ENCODE data around the gene FMNL3. TPM values are rescaled to one million over a fixed set of nuclear protein-coding genes. Genes with fewer than 3 reads are reported as not detected.
"Not testable (repeated sequence)": the region's sequence is repeated elsewhere in the genome, so short reads cannot be mapped to it uniquely, and the experiment has no call there.

FMNL3 gene
- total RNA-seq, 1 donor from 2014 or later: 46.1 TPM

GRCh38 chr12:49738721-49739120, 31.5 kb upstream of the FMNL3 start:
- H3K27ac Mint-ChIP-seq; H3K27me3 Mint-ChIP-seq (ENCODE audit: insufficient read depth); DNase-seq (ENCODE audit: low spot score); H3K36me3 Mint-ChIP-seq (ENCODE audit: low read depth); H3K9me3 Mint-ChIP-seq; H3K4me3 Mint-ChIP-seq; intact Hi-C loops (cut with micrococcal nuclease): not testable (repeated sequence)
- H3K4me1 Mint-ChIP-seq (ENCODE audit: low read depth): peaks cover 21% of the 10 kb centered on the region

GRCh38 chr12:49734900-49735299, 27.7 kb upstream of the FMNL3 start:
- H3K36me3 Mint-ChIP-seq (ENCODE audit: low read depth); intact Hi-C loops (cut with micrococcal nuclease): not testable (repeated sequence)

GRCh38 chr12:49733219-49734017, 26.2 kb upstream of the FMNL3 start:
- intact Hi-C loops (cut with micrococcal nuclease): no loop called here
- Mint-ChIP-seq H3K27me3 (ENCODE audit: insufficient read depth) (peaks cover 6% of the 10 kb centered on the region), H3K4me3 (no peak overlapping the region), H3K9me3 (no peaks in the 10 kb centered on the region), H3K4me1 (ENCODE audit: low read depth) (peaks cover 5% of the 10 kb centered on the region), H3K36me3 (ENCODE audit: low read depth) (no peaks in the 10 kb centered on the region), H3K27ac (no peak overlapping the region)
- DNase-seq (ENCODE audit: low spot score): no peak

More at GRCh38 chr12:49734900-49735299, 27.7 kb upstream of the FMNL3 start:
- DNase-seq (ENCODE audit: low spot score); H3K9me3 Mint-ChIP-seq; H3K4me1 Mint-ChIP-seq (ENCODE audit: low read depth); H3K27ac Mint-ChIP-seq; H3K4me3 Mint-ChIP-seq; H3K27me3 Mint-ChIP-seq (ENCODE audit: insufficient read depth): not testable (repeated sequence)

GRCh38 chr12:49730568-49731101, 23.4 kb upstream of the FMNL3 start:
- Mint-ChIP-seq H3K36me3 (ENCODE audit: low read depth) (no peaks in the 10 kb centered on the region), H3K27ac (no peak overlapping the region), H3K4me1 (ENCODE audit: low read depth) (peaks cover 5% of the 10 kb centered on the region), H3K4me3 (no peak overlapping the region), H3K27me3 (ENCODE audit: insufficient read depth) (peaks cover 15% of the 10 kb centered on the region), H3K9me3 (no peaks in the 10 kb centered on the region)
- intact Hi-C loops (cut with micrococcal nuclease): no loop called here
- DNase-seq (ENCODE audit: low spot score): no peak

GRCh38 chr12:49730050-49730449, 22.8 kb upstream of the FMNL3 start:
- H3K27ac Mint-ChIP-seq: no peak overlapping the region
- H3K4me1 Mint-ChIP-seq (ENCODE audit: low read depth): peaks cover 3% of the 10 kb centered on the region
- no peaks in the 10 kb centered on the region for H3K9me3 Mint-ChIP-seq
- intact Hi-C loops (cut with micrococcal nuclease): no loop called here
- DNase-seq (ENCODE audit: low spot score): no peak
- H3K36me3 Mint-ChIP-seq (ENCODE audit: low read depth): no peaks in the 10 kb centered on the region
- no peak overlapping the region for H3K4me3 Mint-ChIP-seq
- H3K27me3 Mint-ChIP-seq (ENCODE audit: insufficient read depth): peaks cover 15% of the 10 kb centered on the region

- H3K27ac Mint-ChIP-seq: no peak overlapping the region
- H3K4me1 Mint-ChIP-seq (ENCODE audit: low read depth): no peaks in the 10 kb centered on the region
- intact Hi-C loops (cut with micrococcal nuclease): no loop called here
- peaks cover 23% of the 10 kb centered on the region for H3K27me3 Mint-ChIP-seq (ENCODE audit: insufficient read depth)
- no peak overlapping the region for H3K4me3 Mint-ChIP-seq
- no peaks in the 10 kb centered on the region for H3K36me3 Mint-ChIP-seq (ENCODE audit: low read depth)
- no peaks in the 10 kb centered on the region for H3K9me3 Mint-ChIP-seq
- DNase-seq (ENCODE audit: low spot score): no peak
These were observed 21.2 kb upstream of the FMNL3 start for GRCh38 chr12:49728446-49728845.

GRCh38 chr12:49721355-49721754, 14.2 kb upstream of the FMNL3 start:
- H3K9me3 Mint-ChIP-seq; H3K4me1 Mint-ChIP-seq (ENCODE audit: low read depth); intact Hi-C loops (cut with micrococcal nuclease); H3K27ac Mint-ChIP-seq; H3K36me3 Mint-ChIP-seq (ENCODE audit: low read depth); DNase-seq (ENCODE audit: low spot score); H3K4me3 Mint-ChIP-seq: not testable (repeated sequence)
- H3K27me3 Mint-ChIP-seq (ENCODE audit: insufficient read depth): peaks cover 28% of the 10 kb centered on the region

GRCh38 chr12:49720214-49720613, 13.0 kb upstream of the FMNL3 start:
- Mint-ChIP-seq H3K4me1 (ENCODE audit: low read depth) (no peaks in the 10 kb centered on the region), H3K36me3 (ENCODE audit: low read depth) (no peaks in the 10 kb centered on the region), H3K27me3 (ENCODE audit: insufficient read depth) (peaks cover 29% of the 10 kb centered on the region), H3K9me3 (no peaks in the 10 kb centered on the region), H3K4me3 (no peak overlapping the region), H3K27ac (no peak overlapping the region)
- no peak for DNase-seq (ENCODE audit: low spot score)
- intact Hi-C loops (cut with micrococcal nuclease): no loop called here

GRCh38 chr12:49717800-49718199, 10.6 kb upstream of the FMNL3 start:
- H3K9me3 Mint-ChIP-seq; H3K4me1 Mint-ChIP-seq (ENCODE audit: low read depth); H3K4me3 Mint-ChIP-seq; H3K36me3 Mint-ChIP-seq (ENCODE audit: low read depth); H3K27ac Mint-ChIP-seq; intact Hi-C loops (cut with micrococcal nuclease); DNase-seq (ENCODE audit: low spot score): not testable (repeated sequence)
- H3K27me3 Mint-ChIP-seq (ENCODE audit: insufficient read depth): peaks cover 24% of the 10 kb centered on the region

GRCh38 chr12:49716553-49716952, 9.3 kb upstream of the FMNL3 start:
- no peaks in the 10 kb centered on the region for H3K36me3 Mint-ChIP-seq (ENCODE audit: low read depth)
- no peaks in the 10 kb centered on the region for H3K9me3 Mint-ChIP-seq
- no peaks in the 10 kb centered on the region for H3K4me1 Mint-ChIP-seq (ENCODE audit: low read depth)
- intact Hi-C loops (cut with micrococcal nuclease): no loop called here
- peaks cover 28% of the 10 kb centered on the region for H3K27me3 Mint-ChIP-seq (ENCODE audit: insufficient read depth)
- no peak for DNase-seq (ENCODE audit: low spot score)
- H3K27ac Mint-ChIP-seq: no peak overlapping the region
- H3K4me3 Mint-ChIP-seq: no peak overlapping the region

GRCh38 chr12:49713952-49714351, 6.7 kb upstream of the FMNL3 start:
- H3K27me3 Mint-ChIP-seq (ENCODE audit: insufficient read depth): peaks cover 45% of the 10 kb centered on the region
- H3K4me1 Mint-ChIP-seq (ENCODE audit: low read depth); H3K4me3 Mint-ChIP-seq; H3K36me3 Mint-ChIP-seq (ENCODE audit: low read depth); H3K9me3 Mint-ChIP-seq; H3K27ac Mint-ChIP-seq; DNase-seq (ENCODE audit: low spot score); intact Hi-C loops (cut with micrococcal nuclease): not testable (repeated sequence)

GRCh38 chr12:49708851-49709250, 1.6 kb upstream of the FMNL3 start:
- intact Hi-C loops (cut with micrococcal nuclease): loop anchor here (5.0 kb wide), 1 partner anchor 352 kb away; no protein-coding TSS in a partner anchor

GRCh38 chr12:49707812-49708147, 575 bp upstream of the FMNL3 start:
- Mint-ChIP-seq H3K4me3 (peak overlapping the region; percentile 77), H3K27me3 (ENCODE audit: insufficient read depth) (peaks cover 23% of the 10 kb centered on the region), H3K9me3 (no peaks in the 10 kb centered on the region), H3K36me3 (ENCODE audit: low read depth) (peaks cover 8% of the 10 kb centered on the region), H3K4me1 (ENCODE audit: low read depth) (peaks cover 43% of the 10 kb centered on the region), H3K27ac (peak overlapping the region; percentile 70)
- intact Hi-C loops (cut with micrococcal nuclease): loop anchor here (1.0 to 5.0 kb wide), 7 partner anchors 8 to 350 kb away; partner anchors contain the start of genes MCRS1 and TMBIM6
- DNase-seq (ENCODE audit: low spot score): no peak

More at GRCh38 chr12:49708851-49709250, 1.6 kb upstream of the FMNL3 start:
- no peak overlapping the region for H3K4me3 Mint-ChIP-seq
- peaks cover 5% of the 10 kb centered on the region for H3K36me3 Mint-ChIP-seq (ENCODE audit: low read depth)
- no peak for DNase-seq (ENCODE audit: low spot score)
- no peaks in the 10 kb centered on the region for H3K9me3 Mint-ChIP-seq
- no peak overlapping the region for H3K27ac Mint-ChIP-seq
- peaks cover 25% of the 10 kb centered on the region for H3K27me3 Mint-ChIP-seq (ENCODE audit: insufficient read depth)
- H3K4me1 Mint-ChIP-seq (ENCODE audit: low read depth): peaks cover 32% of the 10 kb centered on the region
